HG02759 (cell line): ENCODE measurements around the gene GMNN.
"Not testable (repeated sequence)": the region's sequence is repeated elsewhere in the genome, so short reads cannot be mapped to it uniquely, and the experiment has no call there.

Source experiments
- ATAC-seq: cut with Tn5 transposase; IDR thresholded peaks from one replicate; pipeline ENCODE4 v1.9.1; 2021; ENCODE audit warnings: mild to moderate bottlenecking, moderate library complexity; ENCODE audit not compliant: unreplicated experiment

Gene GMNN

DNA sequence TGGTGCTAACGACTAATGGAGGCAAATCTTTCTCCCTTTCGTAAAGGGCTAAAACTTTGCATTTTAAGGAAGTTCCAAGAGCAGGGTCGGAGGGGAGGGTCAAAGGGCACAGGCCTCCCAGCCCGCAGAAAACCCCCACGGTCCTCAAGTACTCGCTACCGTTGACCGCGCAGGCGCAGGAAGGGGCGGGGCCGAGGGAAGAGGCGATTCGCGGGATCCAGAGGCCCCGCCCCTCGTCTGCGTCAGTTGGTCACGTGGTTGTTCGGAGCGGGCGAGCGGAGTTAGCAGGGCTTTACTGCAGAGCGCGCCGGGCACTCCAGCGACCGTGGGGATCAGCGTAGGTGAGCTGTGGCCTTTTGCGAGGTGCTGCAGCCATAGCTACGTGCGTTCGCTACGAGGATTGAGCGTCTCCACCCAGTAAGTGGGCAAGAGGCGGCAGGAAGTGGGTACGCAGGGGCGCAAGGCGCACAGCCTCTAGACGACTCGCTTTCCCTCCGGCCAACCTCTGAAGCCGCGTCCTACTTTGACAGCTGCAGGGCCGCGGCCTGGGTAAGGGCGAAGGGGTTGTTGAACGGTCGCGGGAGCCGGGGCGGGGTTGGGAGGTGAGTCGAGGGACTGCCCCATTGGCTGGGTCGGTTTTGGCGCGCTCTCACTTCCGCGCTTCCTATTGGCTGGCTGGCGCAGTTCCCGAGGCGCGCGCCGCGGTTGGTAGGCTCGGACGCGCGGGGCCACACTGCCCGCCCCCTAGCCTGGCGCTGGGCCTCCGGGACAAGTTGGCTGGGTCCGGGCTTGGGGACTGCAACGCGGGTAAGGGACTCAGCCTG is at the start of gene GMNN:
Gene GMNN (plus strand): TSS at position 242 of the 824 bp plus-strand sequence. CDS start 2,310 bp downstream, outside the sequence.
- peak; percentile 94 for ATAC-seq

GRCh38 chr6:24730653-24731052 is 44.1 kb upstream of the GMNN start:
- not testable (repeated sequence) for ATAC-seq

DNA sequence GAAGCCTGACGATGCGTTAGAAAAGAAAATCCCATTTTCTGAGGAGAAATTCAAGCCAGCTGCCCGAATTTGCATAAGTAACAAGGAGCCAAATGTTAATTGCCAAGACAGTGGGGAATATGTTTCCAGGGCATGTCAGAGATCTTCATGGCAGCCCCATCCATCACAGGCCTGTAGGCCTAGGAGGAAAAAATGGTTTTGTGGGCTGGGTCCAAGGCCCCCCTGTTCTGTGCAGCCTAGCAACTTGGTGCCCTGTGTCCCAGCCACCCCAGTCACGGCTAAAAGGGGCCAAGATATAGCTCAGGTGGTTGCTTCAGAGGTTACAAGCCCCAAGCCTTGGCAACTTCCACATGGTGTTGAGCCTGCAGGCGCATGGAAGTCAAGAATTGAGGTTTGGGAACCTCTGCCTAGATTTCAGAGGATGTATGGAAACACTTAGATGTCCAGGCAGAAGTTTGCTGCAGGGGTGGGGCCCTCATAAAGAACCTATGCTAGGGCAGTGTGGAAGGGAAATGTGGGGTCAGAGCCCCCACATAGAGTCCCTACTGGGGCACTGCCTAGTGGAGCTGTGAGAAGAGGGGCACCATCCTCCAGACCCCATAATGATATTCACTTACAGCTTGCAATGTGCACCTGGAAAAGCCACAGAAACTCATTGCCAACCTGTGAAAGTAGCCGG is 43.1 kb upstream of the GMNN start:
- not testable (repeated sequence) for ATAC-seq

GRCh38 chr6:24734166-24734565 is 40.6 kb upstream of the GMNN start:
- no peak for ATAC-seq

DNA sequence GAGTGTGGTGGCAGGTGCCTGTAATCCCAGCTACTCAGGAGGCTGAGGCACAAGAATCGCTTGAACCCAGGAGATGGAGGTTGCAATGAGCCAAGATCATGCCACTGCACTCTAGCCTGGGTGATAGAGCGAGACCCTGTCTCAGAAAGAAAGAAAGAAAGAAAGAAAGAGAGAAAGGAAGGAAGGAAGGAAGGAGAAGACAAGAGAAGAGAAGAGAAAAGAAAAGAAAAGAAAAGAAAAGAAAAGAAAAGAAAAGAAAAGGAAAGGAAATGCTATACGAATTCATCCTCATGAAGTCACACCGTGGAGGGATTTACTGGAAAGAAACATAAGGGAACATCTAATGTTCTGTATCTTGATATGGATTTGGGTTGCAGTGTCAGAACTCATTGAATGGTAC is 40.0 kb upstream of the GMNN start:
- not testable (repeated sequence) for ATAC-seq

GRCh38 chr6:24738741-24739140 is 36.0 kb upstream of the GMNN start:
- ATAC-seq: no peak

GRCh38 chr6:24740861-24741260 is 33.9 kb upstream of the GMNN start:
- no peak for ATAC-seq

- ATAC-seq: no peak
Observed at GRCh38 chr6:24742216-24742738, 32.5 kb upstream of the GMNN start.

GRCh38 chr6:24743265-24743943 is 31.3 kb upstream of the GMNN start:
- ATAC-seq: peak; percentile 89

DNA sequence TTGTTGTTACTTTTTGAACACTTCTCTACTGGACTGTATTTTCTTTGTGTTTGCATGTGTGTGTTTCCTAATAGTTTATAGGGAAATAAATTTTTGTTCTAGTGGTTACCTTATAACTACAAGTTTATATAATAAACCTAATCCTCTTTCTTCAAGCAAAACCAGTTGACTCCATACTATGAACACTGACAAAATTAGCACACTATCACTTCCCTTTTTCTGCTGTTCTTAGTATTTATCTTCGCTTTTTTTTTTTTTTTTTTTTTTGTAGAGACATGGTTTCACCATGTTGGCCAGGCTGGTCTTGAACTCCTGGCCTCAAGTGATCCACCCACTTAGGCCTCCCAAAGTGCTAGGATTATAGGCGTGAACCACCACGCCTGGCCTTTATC is 30.8 kb upstream of the GMNN start:
- ATAC-seq: peak; percentile 34

- ATAC-seq: no peak
Observed at GRCh38 chr6:24744911-24745310, 29.8 kb upstream of the GMNN start.

GRCh38 chr6:24749297-24749696 is 25.4 kb upstream of the GMNN start:
- ATAC-seq: no peak

GRCh38 chr6:24750878-24751277 is 23.9 kb upstream of the GMNN start:
- ATAC-seq: not testable (repeated sequence)

DNA sequence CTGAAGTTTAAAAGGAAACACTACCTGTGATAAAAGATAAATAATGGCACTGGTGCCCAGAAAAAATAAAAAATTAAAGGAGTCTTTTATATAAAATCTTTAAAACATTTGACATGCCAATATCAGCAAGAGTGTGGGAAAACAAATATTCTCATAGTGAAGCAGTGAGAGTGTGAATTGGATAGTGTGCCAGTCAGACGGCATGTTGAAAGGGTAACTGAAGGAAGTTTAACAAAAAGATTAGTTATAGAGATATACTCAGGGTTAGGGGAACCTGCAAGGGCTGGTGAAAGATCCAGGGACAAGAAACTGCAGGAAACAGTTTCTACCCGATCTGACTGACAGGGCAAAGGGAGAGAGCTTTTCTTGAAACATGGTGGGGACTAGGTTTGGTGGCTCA is 22.2 kb upstream of the GMNN start:
- no peak for ATAC-seq

- no peak for ATAC-seq
Observed at GRCh38 chr6:24752917-24753492, 21.7 kb upstream of the GMNN start.

- ATAC-seq: no peak
Observed at GRCh38 chr6:24753545-24753944, 21.2 kb upstream of the GMNN start.

DNA sequence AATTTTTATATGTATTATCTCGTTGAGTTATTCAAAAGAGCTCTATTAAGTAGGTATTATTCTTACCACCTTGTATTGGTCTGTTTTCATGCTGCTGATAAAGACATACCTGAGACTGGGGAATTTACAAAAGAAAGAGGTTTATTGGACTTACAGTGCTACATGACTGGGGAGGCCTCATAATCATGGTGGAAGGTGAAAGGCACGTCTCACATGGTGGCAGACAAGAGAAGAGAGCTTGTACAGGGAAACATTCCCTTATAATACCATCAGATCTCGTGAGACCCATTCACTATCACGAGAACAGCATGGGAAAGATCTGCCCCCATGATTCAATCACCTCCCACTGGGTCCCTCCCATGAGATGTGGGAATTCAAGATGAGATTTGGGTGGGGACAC is 20.4 kb upstream of the GMNN start:
- ATAC-seq: not testable (repeated sequence)

DNA sequence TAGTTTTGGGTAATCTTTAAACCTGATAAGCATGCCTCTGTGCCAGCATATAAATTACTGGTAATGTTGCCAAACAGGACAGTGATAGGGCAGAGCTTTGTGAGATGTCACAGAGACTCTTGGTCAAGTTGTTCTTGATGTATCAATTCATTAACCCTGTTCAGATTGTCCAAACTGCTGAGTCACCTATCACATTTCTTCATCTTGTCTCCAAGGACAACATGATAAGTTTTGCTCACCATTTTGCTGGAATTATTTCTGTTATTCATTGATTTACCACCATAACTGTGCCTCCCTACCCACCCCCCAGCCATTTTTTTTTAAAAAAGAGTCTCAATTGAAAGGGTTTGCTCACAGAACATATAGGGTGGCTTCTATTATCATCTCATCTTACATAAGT is 19.5 kb upstream of the GMNN start:
- no peak for ATAC-seq

DNA sequence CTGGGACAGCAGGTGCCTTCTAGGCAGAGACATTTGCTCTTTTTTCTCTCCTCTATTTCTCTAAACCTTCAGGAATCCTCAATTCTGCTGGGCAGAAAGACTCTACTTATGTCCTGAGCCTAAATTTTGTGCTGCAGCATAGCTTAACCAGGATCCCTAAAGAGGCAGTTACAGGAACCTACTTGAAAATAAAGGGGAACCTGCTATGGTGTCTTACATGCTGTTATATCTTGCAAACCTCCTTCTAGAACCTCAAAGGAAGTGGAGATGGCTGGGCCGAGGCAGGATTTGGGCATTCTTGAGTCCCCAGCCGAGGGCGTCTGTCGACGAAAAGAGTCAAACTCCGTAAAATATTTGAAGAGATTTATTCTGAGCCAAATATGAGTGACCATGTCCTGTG is 17.1 kb upstream of the GMNN start:
- no peak for ATAC-seq

- no peak for ATAC-seq
Observed at GRCh38 chr6:24759718-24760117, 15.0 kb upstream of the GMNN start.

GRCh38 chr6:24760210-24760609 is 14.5 kb upstream of the GMNN start:
- no peak for ATAC-seq
